Measurements from ENCODE around the gene ROBO4.

ROBO4 gene

DNA sequence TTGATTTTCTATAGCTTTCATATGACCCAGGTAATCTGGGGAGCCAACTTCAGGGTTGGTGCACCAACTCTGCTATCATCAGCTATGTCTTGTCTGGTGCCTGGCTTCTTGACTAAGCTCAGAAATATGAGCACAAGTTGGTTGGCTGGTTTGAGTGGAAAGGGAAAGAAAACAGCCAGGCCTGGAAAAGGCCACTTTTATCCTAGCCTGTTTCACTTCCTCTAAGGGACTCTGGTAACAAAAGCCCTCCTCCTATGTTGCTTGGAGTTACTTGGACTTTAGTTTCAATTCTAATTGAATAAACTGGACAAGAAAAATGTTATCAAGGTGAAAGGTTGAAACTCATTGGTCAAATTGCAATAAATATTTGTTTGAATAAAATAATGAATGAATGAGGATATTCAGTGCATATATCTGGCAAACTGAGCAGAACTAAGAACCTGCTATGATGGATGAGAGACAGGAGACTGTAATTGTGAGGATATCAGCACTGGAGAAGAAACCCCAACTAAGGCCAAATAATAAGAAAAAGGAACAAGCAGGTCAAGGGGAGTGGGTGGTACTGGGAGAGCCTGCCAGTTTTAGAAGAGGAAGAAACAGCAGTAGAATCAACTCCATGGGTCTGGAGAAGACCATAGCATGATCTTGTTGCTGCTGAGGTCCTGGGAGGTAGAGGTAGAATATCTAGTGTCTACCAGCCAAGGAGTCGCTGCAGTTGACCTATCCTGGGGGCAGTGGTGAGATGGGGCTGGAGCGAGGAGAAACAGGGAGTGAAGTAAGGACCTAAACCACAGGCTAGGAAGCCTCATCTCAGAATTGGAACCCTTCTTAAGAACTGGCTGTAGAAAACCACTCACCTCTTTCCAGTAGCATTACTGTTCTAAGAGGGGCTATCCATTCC is 8.2 kb downstream of the ROBO4 start:
- no peak for DNase-seq (ENCODE audit: low read depth in 2 of 2)

DNA sequence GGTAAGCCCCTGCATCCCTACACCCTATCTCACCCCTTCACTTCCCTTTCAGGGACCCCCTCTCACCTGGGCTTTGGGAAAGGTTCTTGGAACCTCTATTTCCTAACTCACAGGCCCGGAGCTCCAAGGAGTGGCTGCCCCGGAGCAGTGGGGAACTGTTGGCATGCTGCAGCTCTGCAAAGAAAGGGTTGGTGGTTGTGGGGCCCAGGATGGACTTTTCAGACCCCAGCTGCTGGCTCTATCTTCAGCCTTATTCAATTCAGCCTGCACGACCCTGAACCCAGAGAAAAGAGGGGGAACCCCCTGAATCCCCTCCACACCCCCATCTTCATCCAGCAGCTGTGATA is 10.0 kb downstream of the ROBO4 start:
- no peak for DNase-seq (ENCODE audit: low read depth in 2 of 2)

DNA sequence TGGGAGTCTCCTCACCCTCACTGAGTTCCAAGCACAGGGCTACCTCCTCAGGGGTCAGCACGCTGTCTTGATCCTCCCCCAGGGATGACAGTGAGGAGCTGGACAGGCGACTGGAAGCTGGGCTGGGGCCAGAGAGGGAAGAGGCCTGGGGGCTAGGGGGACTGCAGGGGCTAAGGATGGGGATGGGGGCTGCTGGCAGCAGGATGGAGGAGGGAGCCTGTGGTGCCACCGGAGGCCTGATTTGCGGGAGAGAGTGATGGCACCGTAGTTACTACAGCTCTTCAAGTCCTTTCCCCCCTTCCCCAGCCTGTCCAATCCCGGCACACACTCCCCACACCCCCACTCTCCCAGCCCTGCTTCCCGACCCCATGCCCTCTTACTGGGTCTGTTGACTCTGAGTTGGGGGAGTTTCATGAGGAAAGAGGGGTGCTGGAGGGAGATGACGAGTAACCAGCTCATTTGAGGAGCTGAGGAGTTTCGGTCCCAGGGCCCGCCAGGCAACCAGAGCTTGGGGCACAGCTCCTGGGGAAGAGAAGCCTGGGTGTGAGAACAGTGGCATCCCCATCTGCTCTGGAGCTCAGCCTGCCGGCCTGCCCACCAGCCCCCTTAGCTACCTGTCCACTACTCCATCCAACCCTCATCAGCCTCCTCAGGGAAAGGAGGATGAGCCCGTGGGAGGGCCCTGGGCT is 10.5 kb downstream of the ROBO4 start:
- DNase-seq (ENCODE audit: low read depth in 2 of 2), result no peak

DNA sequence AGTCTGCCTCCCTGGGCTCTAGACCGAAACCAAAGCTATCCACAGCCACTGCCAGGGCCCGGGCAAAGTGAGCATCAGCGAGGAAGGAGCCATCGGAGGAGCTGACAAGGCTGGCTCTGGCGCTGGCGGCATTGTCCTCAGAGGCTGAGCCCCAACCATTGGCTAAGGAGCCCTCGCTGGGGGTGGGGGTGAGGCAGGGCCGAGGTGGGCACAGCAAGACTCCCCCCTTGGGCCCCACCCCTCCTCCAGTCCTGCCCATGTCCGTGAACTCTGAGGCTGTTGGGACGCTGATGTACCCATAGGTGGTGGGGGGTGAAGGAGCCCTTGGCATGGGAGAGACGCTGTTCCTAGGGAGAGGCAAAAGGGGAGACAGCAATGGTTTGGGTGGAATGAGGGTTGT is 11.2 kb downstream of the ROBO4 start:
- DNase-seq (ENCODE audit: low read depth in 2 of 2), result no peak

DNA sequence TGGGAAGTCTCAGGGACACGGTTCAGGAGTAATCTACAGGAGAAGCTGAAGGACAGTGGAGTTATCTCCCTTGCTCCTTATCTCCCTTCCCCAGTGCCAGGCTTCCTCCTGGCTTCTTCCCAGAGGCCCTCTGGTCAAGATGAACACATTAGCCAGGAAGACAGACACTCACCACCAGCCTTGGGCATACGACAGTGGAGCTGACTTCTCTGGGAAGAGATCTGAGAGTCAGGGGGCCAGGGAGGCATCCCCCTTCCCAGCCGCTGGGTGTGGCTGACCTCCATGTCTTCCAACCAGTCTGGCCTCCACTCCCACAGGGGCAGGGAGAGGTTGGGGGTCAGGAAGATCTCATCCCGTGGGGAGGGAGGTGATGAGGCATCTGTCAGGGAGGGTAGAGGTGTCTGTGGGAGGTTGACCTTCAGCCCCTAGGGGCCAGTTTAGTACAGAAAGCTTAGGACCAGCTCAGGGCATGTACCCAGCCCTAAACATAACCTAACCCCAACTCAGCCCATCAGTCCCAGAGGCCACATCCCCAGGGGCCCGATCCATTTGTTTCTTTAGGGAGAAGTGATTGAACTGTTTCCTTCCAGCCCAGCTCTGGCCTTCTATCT is 12.7 kb downstream of the ROBO4 start:
- no peak for DNase-seq (ENCODE audit: low read depth in 2 of 2)

DNA sequence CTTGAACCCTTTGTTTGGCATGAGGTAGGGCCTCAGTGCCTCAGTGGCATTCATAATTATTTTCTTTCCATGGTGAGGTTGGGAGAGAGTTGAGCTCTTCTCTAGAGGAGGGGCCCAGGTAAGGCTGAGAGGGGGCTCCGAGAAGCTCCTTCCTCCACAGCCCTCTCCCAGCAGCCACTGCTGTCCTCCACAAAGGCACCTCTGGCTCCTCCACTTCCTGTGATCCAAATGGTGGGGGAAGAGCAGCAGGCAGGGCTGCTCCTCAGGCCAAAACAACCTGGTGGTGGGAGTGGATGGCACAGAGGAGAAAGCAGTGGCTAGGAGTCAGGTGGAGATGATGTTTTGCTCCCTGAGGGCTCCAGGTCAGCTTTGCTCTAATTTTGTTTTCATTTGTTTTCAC is 13.3 kb downstream of the ROBO4 start:
- no peak for DNase-seq (ENCODE audit: low read depth in 2 of 2)

DNA sequence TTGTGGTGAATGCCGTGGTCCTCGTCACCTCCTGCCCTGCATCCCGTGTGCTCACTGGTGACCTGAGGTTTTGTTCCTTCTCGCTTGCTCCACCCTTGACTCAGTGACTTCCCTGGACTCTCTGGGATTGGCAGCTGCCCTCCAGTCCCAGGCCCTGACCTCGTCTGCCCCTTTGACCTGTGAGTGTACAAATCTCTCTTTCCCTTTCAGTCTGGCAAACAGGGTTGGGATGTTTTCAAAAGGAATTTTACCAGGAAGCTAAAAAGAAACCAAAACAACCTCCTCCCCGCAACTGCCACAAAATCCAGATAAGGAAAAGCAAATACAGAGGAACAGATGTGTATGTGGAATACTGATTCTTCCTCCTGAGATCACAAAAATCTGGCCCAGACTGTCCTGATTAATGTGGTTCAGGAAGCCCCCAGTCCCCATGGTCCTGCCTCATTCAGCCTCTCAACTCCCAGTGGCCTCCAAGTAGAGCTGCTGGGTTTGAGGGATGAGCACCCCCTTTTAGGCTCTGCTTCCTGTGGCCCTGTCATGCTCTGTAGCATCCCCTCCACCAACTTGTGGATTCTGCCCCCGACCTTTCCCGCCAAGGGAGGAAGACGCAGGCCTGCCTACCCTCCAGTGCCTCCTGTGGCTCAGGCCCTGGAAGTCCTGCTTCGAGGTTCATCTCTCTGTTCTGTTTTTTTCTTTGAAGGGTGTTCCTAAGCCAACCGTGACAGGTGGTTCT is 15.2 kb downstream of the ROBO4 start:
- DNase-seq (ENCODE audit: low read depth in 2 of 2), result no peak

DNA sequence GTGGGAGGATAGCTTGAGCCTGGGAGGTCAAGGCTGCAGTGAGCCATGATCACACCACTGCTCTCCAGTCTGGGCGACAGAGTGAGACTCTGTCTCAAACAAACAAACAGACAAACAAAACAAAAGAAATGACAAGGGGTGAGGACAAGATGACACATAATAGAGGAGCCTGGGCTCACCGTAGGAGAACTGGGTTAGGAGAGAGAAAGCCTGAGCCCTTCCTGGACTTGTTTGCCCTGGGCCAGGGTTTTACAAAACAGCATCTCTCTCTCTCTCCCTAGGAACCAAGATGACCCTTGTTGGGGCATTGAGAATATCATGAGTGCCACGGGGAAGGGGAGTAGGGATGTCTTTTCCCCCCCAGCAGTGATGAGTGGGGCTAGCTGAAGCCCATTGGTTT is 16.7 kb downstream of the ROBO4 start:
- DNase-seq (ENCODE audit: low read depth in 2 of 2), result no peak

DNA sequence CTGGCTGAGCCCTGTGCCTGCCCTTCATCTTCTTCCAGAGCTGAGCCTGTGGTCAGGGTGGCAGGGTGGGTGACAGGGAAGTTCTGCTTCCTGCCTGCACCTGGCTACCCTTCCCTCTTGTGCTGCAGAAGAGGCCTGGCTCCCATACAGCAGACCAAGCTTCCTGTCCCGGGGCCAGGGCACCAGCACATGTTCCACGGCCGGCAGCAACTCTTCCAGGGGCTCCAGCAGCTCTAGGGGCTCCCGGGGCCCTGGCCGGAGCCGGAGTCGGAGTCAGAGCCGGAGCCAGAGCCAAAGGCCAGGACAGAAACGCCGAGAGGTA is 17.4 kb downstream of the ROBO4 start:
- no peak for DNase-seq (ENCODE audit: low read depth in 2 of 2)

DNA sequence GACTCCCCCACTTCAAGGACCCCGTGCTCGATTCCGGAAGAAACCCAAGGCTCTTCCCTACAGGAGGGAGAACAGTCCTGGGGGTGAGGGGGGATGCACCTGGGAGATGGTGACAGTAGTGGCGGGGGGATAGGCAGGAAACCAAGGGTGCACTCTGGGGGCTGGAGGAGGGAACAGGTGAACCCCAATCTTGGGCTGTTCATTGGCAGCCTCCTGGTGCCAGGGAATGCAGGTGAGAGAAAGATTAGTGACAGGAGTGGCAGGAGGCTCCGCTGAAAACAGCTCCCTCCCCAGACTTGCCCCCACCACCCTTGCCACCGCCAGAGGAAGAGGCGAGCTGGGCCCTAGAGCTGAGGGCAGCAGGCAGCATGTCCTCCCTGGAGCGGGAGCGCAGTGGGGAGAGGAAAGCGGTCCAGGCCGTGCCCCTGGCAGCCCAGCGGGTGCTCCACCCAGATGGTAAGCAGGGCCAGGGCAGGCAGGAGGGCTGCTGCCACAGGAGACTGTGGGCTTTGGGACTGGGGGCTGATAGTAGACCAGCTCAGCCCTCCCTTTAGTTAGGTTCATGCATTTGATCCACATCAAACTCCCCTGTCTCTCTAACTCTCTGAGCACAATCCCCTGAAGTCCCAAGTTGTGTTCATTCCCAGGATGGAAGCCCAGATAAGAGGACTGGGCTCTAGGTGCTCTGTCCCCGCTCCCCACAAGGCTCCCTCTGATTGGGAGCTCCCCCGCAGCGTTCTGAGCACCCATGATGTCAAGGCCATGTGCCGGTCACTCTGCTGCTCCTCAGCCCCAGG is 18.0 kb downstream of the ROBO4 start:
- no peak for DNase-seq (ENCODE audit: low read depth in 2 of 2)

DNA sequence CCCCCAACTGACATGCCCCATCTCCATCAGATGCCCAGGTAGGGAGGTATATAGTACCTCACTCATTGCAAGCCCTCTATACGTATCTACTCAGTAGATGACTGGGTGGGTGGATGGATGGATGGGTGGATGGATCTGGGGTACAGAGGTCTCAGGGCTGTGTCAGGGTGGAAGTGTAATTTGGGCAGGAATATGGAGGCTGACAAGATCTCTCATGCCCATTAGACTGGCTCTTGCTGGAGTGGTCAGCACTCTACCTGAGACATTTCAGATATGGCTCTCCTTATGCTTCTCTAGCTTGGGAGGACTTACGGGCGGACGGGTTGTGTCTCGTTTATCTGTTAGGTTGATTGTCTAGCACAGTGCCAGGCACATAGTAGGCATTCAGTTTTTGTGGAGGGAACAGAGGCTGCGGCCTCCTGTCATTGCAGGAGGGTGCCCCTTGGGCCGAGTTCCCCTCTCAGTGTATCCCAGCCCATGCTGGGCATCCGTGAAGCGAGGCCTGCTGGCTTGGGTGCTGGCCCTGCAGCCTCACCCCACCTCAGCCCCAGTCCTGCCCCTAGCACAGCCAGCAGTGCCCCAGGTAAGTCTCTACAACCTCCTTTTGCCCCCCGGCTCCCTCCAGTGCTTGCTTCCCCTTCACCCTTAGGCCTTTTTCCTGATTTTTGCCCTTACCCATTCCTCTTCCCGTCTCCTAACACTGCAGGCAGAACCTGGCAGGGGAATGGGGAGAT is 18.7 kb downstream of the ROBO4 start:
- no peak for DNase-seq (ENCODE audit: low read depth in 2 of 2)

DNA sequence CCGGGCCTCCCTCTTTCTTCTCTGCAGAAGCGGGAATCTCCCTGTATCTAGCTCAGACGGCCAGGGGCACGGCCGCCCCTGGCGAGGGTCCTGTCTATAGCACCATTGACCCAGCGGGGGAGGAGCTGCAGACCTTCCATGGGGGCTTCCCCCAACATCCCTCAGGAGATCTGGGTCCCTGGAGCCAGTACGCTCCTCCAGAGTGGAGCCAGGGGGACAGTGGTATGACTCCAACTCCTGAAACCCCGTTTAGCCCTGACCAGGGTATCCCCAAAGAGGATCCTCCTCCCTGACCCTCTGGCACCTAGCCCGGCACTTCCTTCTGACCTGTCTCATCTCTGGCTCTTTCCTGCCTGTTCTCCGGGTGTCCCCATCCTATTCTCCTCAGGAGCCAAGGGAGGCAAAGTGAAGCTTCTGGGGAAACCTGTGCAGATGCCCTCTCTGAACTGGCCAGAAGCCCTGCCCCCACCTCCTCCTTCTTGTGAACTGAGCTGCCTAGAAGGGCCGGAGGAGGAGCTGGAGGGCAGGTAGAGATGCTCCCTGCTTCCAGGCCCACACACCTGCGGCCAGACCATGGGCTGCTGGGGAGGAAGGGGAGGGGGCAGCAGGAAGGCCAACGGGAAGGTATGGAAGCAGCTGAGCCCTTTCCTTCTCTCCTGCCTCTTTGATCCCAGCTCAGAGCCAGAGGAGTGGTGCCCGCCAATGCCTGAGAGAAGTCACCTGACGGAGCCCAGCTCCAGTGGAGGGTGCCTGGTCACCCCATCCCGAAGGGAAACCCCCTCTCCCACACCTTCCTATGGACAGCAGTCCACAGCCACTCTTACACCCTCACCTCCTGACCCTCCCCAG is 19.5 kb downstream of the ROBO4 start:
- DNase-seq (ENCODE audit: low read depth in 2 of 2), result no peak

DNA sequence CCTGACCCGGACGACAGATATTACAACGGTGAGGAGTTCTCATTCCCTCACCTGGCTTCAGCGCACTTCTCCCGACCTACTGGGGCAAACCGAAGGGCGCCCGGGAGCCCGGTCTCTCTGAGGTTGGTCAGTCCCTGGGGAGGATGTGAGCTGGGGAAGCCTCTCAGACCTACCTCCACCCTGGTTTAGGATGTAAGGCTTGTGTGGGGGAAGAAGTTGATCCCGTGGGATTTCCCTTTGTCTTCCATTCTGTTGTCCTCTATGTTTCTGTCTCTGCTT is 20.1 kb downstream of the ROBO4 start:
- no peak for DNase-seq (ENCODE audit: low read depth in 2 of 2)

DNA sequence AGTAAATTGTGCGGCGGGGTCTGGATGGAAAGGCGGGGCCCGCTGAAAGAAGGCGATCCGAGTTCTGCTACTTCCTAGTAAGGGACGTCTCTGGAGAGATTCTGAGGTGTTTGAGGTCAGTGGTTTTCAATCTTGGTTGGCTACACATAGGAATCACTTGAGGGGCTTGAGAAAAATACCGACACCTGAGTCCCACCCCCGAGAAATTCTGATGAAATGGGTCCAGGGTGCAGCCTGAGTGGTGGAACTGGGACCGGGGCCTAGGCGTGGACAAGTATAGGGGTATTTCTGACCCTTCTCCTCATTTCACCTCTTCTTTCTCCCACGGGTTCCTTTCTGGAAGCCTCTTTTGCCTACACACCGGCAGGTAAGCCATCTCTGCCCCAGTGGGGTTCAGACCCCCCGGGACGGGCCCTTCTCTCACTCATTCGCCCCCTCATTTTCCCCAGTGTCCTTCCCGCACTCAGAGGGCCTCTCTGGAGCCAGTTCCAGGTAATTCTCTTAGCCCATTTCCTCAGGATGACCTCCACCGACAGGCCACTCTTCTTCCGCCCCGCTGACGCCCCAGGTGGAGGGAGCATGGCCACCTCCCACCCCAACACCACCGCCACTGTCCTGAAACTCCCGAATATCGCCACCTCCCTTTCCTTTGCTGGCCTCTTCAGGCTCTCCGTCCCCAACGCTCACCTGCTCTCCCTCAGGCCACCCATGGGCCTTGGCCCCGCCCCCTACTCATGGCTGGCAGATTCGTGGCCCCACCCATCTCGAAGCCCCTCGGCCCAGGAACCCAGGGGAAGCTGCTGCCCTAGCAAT is 20.6 kb downstream of the ROBO4 start:
- no peak for DNase-seq (ENCODE audit: low read depth in 2 of 2)

DNA sequence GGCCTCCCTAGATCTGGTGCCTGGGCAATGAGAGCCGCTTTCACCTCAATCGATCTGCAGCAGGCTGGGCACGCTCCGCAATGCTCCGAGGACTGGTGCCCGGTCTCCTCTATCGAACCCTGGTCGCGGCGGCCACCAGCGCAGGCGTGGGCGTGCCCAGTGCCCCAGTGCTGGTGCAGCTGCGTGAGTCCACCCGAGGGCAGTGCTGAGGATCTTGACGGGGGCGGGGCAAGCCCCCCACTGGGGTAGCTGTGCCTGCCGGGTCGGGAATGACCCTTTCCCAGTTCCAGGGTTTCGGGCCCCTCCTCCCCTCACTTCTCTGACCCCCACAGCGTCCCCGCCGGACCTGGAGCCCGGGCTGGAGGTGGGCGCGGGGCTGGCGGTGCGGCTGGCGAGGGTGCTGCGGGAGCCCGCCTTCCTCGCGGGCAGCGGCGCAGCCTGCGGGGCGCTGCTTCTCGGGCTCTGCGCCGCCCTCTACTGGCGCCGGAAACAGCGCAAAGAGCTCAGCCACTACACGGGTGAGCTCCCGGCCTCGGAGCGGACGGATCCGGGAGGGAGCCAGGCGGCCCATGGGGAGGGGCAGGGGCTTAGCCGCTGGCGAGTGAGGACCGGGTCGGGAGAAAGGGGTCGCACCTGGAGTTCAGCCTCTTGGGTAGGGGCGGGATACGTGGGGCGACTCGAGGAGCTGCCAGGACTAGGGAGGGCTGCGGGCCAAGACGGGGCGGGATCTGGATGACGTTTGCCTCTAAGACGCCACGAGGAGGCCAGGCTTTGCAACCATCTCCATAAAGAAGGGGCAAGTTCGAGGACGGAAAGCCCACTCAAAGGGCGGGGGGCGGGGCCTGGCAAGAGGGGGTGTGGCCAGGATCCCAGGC is 21.5 kb downstream of the ROBO4 start:
- DNase-seq (ENCODE audit: low read depth in 2 of 2), result peak; percentile 68 to 73

DNA sequence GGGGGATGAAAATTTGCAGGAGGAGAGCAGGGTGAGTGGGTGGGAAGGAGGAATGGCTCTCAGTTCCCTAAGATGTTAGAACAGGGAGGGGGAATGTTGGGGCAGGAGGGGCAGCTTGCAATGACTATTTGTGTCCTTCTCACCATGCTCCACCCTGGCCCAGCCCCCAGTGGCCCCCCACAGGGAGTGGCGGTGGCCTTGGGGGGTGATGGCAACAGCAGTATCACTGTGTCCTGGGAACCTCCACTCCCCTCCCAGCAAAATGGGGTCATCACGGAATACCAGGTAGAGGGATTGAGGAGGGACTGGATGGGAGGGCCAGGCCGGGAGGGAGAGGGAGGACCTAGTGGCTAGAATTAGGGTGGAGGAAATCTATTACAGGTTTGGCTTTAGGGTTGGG is 22.3 kb downstream of the ROBO4 start:
- no peak for DNase-seq (ENCODE audit: low read depth in 2 of 2)

DNA sequence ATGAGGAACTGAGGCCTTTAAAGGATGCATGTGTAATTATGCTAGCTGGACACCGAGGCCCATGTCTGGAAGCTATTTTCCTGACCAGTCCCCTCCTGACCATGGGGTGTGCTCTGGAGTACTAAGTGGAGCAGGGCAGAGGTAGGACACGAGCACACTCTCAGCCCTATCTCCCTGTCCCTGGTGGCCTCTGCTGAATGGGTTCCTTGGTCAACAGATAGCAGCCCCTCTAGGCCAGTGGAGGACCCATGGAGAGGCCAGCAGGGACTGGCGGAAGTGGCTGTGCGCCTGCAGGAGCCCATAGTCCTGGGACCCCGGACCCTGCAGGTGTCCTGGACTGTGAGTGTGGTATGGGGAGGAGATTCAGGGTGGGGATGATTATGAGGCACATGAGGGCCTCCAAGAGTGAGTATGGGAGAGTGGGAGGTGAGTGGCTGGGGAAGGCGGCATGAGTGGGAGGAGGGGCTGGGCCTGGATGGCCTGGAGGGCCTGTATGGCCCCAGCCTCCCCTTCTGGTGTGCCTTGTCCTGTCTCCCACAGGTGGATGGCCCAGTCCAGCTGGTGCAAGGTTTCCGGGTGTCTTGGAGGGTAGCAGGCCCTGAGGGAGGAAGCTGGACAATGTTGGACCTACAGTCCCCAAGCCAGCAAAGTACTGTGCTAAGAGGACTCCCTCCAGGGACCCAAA is 23.0 kb downstream of the ROBO4 start:
- no peak for DNase-seq (ENCODE audit: low read depth in 2 of 2)

DNA sequence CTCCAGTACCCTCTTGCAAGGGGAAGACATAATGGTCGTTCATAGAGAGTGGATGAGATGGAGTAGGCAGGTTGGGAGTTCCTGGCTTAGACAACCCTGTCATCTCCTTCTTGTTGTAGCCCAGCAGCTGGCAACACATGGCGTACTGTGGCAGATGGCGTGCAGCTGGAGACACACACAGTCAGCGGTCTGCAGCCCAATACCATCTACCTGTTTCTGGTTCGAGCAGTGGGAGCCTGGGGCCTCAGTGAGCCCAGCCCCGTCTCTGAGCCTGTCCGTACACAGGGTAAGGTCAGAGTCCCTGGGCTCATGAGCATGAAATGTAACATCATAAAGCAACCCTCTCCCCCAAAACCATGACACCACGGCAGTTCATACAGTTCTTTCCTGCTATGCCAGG is 23.7 kb downstream of the ROBO4 start:
- no peak for DNase-seq (ENCODE audit: low read depth in 2 of 2)
